ENCODE measurements around the gene KCNQ5. TPM values are rescaled to one million over a fixed set of nuclear protein-coding genes. Genes with fewer than 3 reads are reported as not detected.

KCNQ5 gene
- total RNA-seq, 4 donors from 2014 or later: 0.96 to 3.4 (median 1.5) TPM

GRCh38 chr6:73143551-73143950 is 521.7 kb downstream of the KCNQ5 start:
- Histone ChIP-seq H3K27ac (no peak overlapping the region), H3K4me1 (no peaks in the 10 kb centered on the region)
- 55 to 96% methylated on average over 2 to 4 of the region's 4 CpGs for WGBS, 2 donors (ENCODE audit: low coverage in 1 of 2)

GRCh38 chr6:73144516-73144915 is 522.7 kb downstream of the KCNQ5 start:
- Histone ChIP-seq H3K27me3 (no peaks in the 10 kb centered on the region), H3K9me3 (no peaks in the 10 kb centered on the region), H3K27ac (no peak overlapping the region), H3K4me3 (no peak overlapping the region), H3K36me3 (no peaks in the 10 kb centered on the region), H3K4me1 (no peaks in the 10 kb centered on the region)
- no peak for TF ChIP-seq POLR2A (IDR thresholded peaks at IDR 0.05)
- TF ChIP-seq CTCF (IDR thresholded peaks at IDR 0.05): no peak
- no peak for TF ChIP-seq POLR2AphosphoS5 (IDR thresholded peaks at IDR 0.05)
- no peak for TF ChIP-seq EP300 (IDR thresholded peaks at IDR 0.05)
- ATAC-seq: no peak

More at GRCh38 chr6:73143551-73143950, 521.7 kb downstream of the KCNQ5 start:
- H3K36me3 ChIP-seq: no peaks in the 10 kb centered on the region
- TF ChIP-seq EP300 (IDR thresholded peaks at IDR 0.05) (no peak), POLR2A (IDR thresholded peaks at IDR 0.05) (no peak), POLR2AphosphoS5 (IDR thresholded peaks at IDR 0.05) (no peak), CTCF (IDR thresholded peaks at IDR 0.05) (no peak)
- no peaks in the 10 kb centered on the region for H3K27me3 ChIP-seq
- no peaks in the 10 kb centered on the region for H3K9me3 ChIP-seq
- no peak for ATAC-seq
- no peak overlapping the region for H3K4me3 ChIP-seq

GRCh38 chr6:73145690-73146089 is 523.8 kb downstream of the KCNQ5 start:
- TF ChIP-seq CTCF (IDR thresholded peaks at IDR 0.05) (no peak), POLR2A (IDR thresholded peaks at IDR 0.05) (no peak), POLR2AphosphoS5 (IDR thresholded peaks at IDR 0.05) (no peak), EP300 (IDR thresholded peaks at IDR 0.05) (no peak)
- no peaks in the 10 kb centered on the region for H3K9me3 ChIP-seq

GRCh38 chr6:73151732-73152131 is 529.9 kb downstream of the KCNQ5 start:
- TF ChIP-seq CTCF (IDR thresholded peaks at IDR 0.05): no peak
- no peak for TF ChIP-seq POLR2A (IDR thresholded peaks at IDR 0.05)
- no peak for TF ChIP-seq EP300 (IDR thresholded peaks at IDR 0.05)
- no peak for TF ChIP-seq POLR2AphosphoS5 (IDR thresholded peaks at IDR 0.05)
- Histone ChIP-seq H3K4me1 (no peaks in the 10 kb centered on the region), H3K36me3 (no peaks in the 10 kb centered on the region), H3K27ac (no peak overlapping the region), H3K27me3 (no peaks in the 10 kb centered on the region), H3K9me3 (no peaks in the 10 kb centered on the region), H3K4me3 (no peak overlapping the region)
- WGBS, 2 donors (ENCODE audit: low coverage in 1 of 2): 59 to 64% methylated on average over 2 to 3 of the region's 3 CpGs
- no peak for ATAC-seq

More at GRCh38 chr6:73145690-73146089, 523.8 kb downstream of the KCNQ5 start:
- Histone ChIP-seq H3K27me3 (no peaks in the 10 kb centered on the region), H3K4me1 (no peaks in the 10 kb centered on the region), H3K27ac (no peak overlapping the region), H3K36me3 (no peaks in the 10 kb centered on the region), H3K4me3 (no peak overlapping the region)
- no peak for ATAC-seq
- WGBS, 2 donors (ENCODE audit: low coverage in 1 of 2): 80 to 81% methylated on average over 5 to 6 of the region's 6 CpGs

GRCh38 chr6:73152556-73152955 is 530.7 kb downstream of the KCNQ5 start:
- no peaks in the 10 kb centered on the region for H3K36me3 ChIP-seq
- TF ChIP-seq POLR2A (IDR thresholded peaks at IDR 0.05): no peak
- WGBS, 2 donors (ENCODE audit: low coverage in 1 of 2): 100% methylated on average over 2 of the region's 2 CpGs
- no peaks in the 10 kb centered on the region for H3K27me3 ChIP-seq
- no peak overlapping the region for H3K4me3 ChIP-seq
- no peaks in the 10 kb centered on the region for H3K9me3 ChIP-seq
- H3K27ac ChIP-seq: no peak overlapping the region
- no peak for ATAC-seq
- no peaks in the 10 kb centered on the region for H3K4me1 ChIP-seq
